GM12892 (cell line): ENCODE measurements around the gene HLA-DQB1.

Experiments used
- POLR2A ChIP-seq: IDR thresholded peaks from 2 replicates; pipeline ENCODE4 v1.6.1; 2011; ENCODE audit warnings: low read depth, low read length, control low read depth
- POLR2AphosphoS5 ChIP-seq: IDR thresholded peaks from 2 replicates; pipeline ENCODE4 v1.6.1; 2011; ENCODE audit warnings: low read depth, low read length, control low read depth
- TAF1 ChIP-seq: IDR thresholded peaks from 2 replicates; pipeline ENCODE4 v1.6.1; 2011; ENCODE audit warnings: low read depth, mild to moderate bottlenecking, control low read depth, low read length, borderline replicate concordance

GRCh38 chr6:32623693-32624092 is 42.8 kb downstream of the HLA-DQB1 start:
- TF ChIP-seq POLR2AphosphoS5 (no peak), POLR2A (no peak), TAF1 (no peak)
